ENCODE measurements around the gene HNF4A.

DNA sequence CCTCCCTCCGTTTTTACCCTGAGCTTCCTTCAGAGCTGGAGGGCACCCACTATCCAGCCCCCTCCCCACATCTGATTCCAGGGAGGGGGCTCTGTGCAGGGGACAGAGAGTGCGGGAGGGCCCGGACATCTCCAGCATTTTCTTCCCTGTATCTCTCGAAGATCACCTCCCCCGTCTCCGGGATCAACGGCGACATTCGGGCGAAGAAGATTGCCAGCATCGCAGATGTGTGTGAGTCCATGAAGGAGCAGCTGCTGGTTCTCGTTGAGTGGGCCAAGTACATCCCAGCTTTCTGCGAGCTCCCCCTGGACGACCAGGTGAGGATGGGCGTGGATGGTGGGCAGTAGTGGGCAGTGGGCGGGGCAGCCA is 58.8 kb downstream of the HNF4A start:
- no peak for TF ChIP-seq ZSCAN18 (CRISPR knock-in tag; IDR thresholded peaks at IDR 0.05)
- no peak for TF ChIP-seq CTCF (IDR thresholded peaks at IDR 0.05)
- no peak for TF ChIP-seq MYBL2 (CRISPR knock-in tag; IDR thresholded peaks at IDR 0.05)
- no peak for TF ChIP-seq ATF1 (CRISPR knock-in tag; IDR thresholded peaks at IDR 0.05)
- no peak for TF ChIP-seq ZNF263 (CRISPR knock-in tag; IDR thresholded peaks at IDR 0.05; ENCODE audit: low read depth)
- TF ChIP-seq FOXJ3 (CRISPR knock-in tag; IDR thresholded peaks at IDR 0.05; ENCODE audit: borderline replicate concordance) = no peak
- TF ChIP-seq E2F4 (CRISPR knock-in tag; IDR thresholded peaks at IDR 0.05; ENCODE audit: borderline replicate concordance, low read depth) = no peak
- no peak for TF ChIP-seq MXD4 (CRISPR knock-in tag; IDR thresholded peaks at IDR 0.05; ENCODE audit: borderline replicate concordance)
- no peak for TF ChIP-seq CREB1 (CRISPR knock-in tag; IDR thresholded peaks at IDR 0.05)
- no peak for TF ChIP-seq ATF6 (CRISPR knock-in tag; IDR thresholded peaks at IDR 0.05)
- TF ChIP-seq CDX4 (CRISPR knock-in tag; IDR thresholded peaks at IDR 0.05; ENCODE audit: borderline replicate concordance) = no peak
- no peak for TF ChIP-seq SP1 (CRISPR knock-in tag; conservative IDR thresholded peaks at IDR 0.05)
- TF ChIP-seq CREM (CRISPR knock-in tag; IDR thresholded peaks at IDR 0.05) = no peak
